NCI-H2107 treated with DMSO at 0.1 percent for 48 hours (cell line): ENCODE results near the gene CARD6.
"Not testable (repeated sequence)": the region's sequence is repeated elsewhere in the genome, so short reads cannot be mapped to it uniquely, and the experiment has no call there.

Source experiments
- DNase-seq: peaks from one replicate; lab custom pipeline; 2025; ENCODE audit not compliant: unreplicated experiment; lab: John Stamatoyannopoulos, UW

CARD6 gene

GRCh38 chr5:40869384-40869783 lies 28.2 kb downstream of the CARD6 start:
- DNase-seq, result no peak

DNA sequence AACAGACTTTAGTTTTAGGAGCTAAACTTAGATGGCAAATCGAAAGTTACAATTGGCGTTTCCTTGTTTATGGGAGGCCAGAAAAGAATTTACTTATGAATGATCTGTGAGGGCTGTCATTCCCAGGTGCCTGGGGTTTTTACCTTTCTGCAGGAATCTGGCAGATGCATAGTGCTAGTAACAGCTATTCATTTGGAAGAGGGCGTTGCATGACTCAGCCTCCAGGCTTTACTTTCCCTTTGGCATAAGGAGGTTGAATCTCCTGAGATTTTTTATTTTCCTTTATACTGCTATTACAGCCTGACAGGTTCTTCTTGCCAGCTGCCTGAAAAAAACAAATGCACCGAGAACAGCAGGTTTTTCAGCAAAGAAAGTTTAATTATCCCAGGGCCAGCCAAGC lies 30.0 kb downstream of the CARD6 start:
- no peak for DNase-seq

- not testable (repeated sequence) for DNase-seq
Measured at GRCh38 chr5:40872253-40872652, 31.1 kb downstream of the CARD6 start.

DNA sequence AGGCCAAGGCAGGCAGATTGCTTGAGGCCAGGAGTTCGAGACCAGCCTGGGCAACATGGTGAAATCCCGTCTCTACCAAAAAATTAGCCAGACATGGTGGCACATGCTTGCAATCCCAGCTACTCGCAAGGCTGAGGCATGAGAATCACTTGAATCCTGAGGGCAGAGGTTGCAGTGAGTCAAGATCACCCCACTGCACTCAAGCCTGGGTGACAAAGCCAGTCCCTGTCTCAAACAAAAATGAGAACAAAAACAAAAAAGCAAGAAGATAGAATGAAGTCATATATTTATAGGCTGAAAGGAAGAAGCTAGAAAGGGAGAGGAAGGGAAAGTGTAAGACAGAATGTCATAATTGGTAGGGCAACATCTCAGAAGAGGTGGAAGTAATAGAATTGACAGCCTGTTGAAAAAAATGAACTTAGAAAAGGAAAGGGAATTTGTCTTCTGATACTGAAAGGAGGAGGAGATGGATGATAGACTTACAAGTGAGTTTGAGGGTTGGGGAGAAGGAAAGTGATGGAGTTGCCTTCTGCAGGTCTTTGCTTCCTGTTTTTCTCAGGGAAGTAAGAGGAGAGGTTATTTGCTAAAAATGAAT lies 32.2 kb downstream of the CARD6 start:
- no peak for DNase-seq

DNA sequence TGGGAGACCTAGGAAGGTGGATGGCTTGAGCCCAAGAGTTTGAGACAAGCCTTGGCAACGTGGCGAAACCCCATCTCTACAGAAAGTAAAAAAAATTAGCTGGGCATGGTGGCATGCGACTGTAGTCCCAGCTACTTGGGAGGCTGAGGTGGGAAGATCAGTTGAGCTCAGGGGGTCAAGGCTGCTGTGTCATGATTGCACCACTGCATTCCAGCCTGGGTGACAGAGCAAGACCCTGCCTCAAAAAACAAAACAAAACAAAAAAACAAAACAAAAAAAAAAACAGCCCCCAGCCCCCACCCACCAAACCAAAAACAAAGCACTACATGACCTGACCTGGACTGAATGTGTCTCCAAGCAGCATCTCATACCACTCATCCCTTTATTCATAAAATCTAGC lies 34.8 kb downstream of the CARD6 start:
- no peak for DNase-seq

GRCh38 chr5:40877371-40877988 lies 36.3 kb downstream of the CARD6 start:
- DNase-seq, result no peak

GRCh38 chr5:40879163-40879942 lies 38.2 kb downstream of the CARD6 start:
- DNase-seq, result peak; percentile 49

- DNase-seq, result no peak
Measured at GRCh38 chr5:40882291-40882690, 41.1 kb downstream of the CARD6 start.

DNA sequence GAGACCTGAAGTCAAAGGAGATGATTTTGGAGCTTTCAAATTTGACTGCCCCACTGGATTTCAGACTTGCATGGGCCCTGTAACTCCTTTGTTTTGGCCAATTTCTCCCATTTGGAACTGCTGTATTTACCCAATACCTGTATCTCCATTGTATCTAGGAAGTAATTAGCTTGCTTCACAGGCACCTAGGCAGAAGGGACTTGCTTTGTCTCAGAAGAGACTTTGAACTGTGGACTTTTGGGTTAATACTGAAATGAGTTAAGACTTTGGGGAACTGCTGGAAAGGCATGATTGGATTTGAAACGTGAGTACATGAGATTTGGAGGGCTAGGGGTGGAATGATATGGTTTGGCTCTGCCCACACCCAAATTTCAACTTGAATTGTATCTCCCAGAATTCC lies 41.9 kb downstream of the CARD6 start:
- DNase-seq, result not testable (repeated sequence)

GRCh38 chr5:40895440-40896425 lies 54.6 kb downstream of the CARD6 start:
- not testable (repeated sequence) for DNase-seq

GRCh38 chr5:40904205-40904993 lies 63.2 kb downstream of the CARD6 start:
- DNase-seq, result peak; percentile 45

GRCh38 chr5:40904994-40905306 lies 63.8 kb downstream of the CARD6 start:
- DNase-seq, result no peak

DNA sequence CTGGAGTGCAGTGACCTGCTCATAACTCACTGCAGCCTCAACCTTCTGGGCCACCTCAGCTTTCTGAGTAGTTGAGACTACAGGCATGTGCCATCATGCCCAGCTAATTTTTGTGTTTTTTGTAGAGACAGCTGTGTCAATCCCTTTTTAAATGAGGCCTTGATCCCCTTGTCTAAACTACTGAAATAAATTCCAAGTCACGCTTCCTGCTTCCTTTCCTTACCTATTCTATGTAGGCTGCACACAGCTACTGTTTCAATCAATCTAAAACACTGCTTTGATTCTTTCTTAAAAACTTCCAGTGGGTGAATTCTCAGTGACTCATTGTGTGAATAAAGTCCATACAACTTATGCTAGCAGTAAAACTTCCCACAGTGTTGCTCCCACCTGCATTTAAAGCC lies 65.2 kb downstream of the CARD6 start:
- no peak for DNase-seq

DNA sequence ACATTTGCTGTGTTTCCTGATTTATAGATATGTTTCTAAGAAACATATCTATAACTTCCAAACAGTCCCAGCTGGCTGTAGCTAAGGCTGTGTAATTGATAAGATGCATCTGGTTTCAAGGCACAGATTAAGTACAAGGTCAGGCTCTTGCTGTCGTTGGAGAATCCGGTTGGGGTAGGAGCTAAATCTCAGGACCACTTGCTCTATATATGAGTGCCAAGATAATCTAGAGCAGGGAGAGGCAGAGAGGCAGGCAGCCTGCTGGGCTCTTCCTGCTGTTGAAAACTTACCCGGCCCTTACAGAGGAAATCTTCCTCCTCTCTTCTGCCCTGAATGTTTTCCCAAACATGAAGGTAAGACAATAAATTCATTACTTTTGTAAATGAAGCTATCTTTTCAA lies 68.1 kb downstream of the CARD6 start, which contains the start of gene C7:
Gene C7, plus strand, starts transcription at position 234 of the 400 bp plus-strand sequence. Its CDS starts 114 bp downstream, at position 348.
- DNase-seq, result no peak

DNA sequence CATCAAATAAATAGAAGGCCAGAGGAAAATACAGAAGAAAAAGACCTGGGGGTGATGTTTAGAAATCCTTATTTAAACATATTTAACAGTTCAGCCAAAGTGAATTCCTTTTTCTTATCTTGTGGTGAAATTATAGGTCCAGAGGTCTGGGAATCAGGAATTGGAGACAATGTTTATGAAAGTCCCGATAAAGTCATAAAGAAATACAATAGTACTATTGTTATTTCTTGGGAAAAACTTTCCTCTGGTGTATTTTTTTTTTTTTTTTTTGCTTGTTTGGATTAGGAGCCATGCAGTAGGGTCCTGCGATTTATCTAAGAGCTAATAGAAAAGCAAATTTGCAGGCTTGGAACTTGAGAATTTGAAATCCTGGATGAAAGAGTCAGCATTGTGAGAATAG lies 68.6 kb downstream of the CARD6 start:
- DNase-seq, result no peak
